Neural progenitor cell (in vitro differentiated cells): ENCODE results near the gene XRCC1. TPM values are rescaled to one million over a fixed set of nuclear protein-coding genes. Genes with fewer than 3 reads are reported as not detected.
"Not testable (repeated sequence)": the region's sequence is repeated elsewhere in the genome, so short reads cannot be mapped to it uniquely, and the experiment has no call there.

Experiments
- DNase-seq: peaks from one replicate; pipeline ENCODE4 v3.0.0-alpha.2; 2016; ENCODE audit warnings: low spot score
- H2AFZ ChIP-seq: fragments of 200-600 bp; sonication (generic); replicated peaks from 2 replicates; pipeline ENCODE4 v1.6.1; 2016; ENCODE audit warnings: antibody characterized with exemption
- H3F3A ChIP-seq: fragments of 200-600 bp; sonication (generic); 2 replicates; pipeline ENCODE4 v1.6.1; 2016; ENCODE audit warnings: antibody characterized with exemption, low read depth
- H3K27ac ChIP-seq: fragments of 200-600 bp; sonication (generic); 2 replicates; pipeline ENCODE4 v1.5.1; 2016; ENCODE audit warnings: mild to moderate bottlenecking
- H3K27me3 ChIP-seq: fragments of 200-600 bp; sonication (generic); 2 replicates; pipeline ENCODE4 v1.6.1; 2016; ENCODE audit warnings: mild to moderate bottlenecking, moderate library complexity
- H3K36me3 ChIP-seq: fragments of 200-600 bp; sonication (generic); 2 replicates; pipeline ENCODE4 v1.5.1; 2016
- H3K4me1 ChIP-seq: fragments of 200-600 bp; sonication (generic); 2 replicates; pipeline ENCODE4 v1.6.1; 2016; ENCODE audit warnings: mixed run types
- H3K4me2 ChIP-seq: fragments of 200-600 bp; sonication (generic); 2 replicates; pipeline ENCODE4 v1.6.1; 2016
- H3K4me3 ChIP-seq: fragments of 200-600 bp; sonication (generic); 2 replicates; pipeline ENCODE4 v1.5.1; 2016
- H3K79me2 ChIP-seq: fragments of 200-600 bp; sonication (generic); 2 replicates; pipeline ENCODE4 v1.6.1; 2016; ENCODE audit warnings: low read depth
- H3K9ac ChIP-seq: fragments of 200-600 bp; sonication (generic); 2 replicates; pipeline ENCODE4 v1.6.1; 2016
- H3K9me3 ChIP-seq: fragments of 200-600 bp; sonication (generic); 2 replicates; pipeline ENCODE4 v1.5.1; 2016; ENCODE audit warnings: low read depth
- H4K20me1 ChIP-seq: fragments of 200-600 bp; sonication (generic); 2 replicates; pipeline ENCODE4 v1.6.1; 2016; ENCODE audit warnings: low read depth
- H3K27ac Mint-ChIP-seq: 3 replicates; pipeline ENCODE4 v1.8.0; 2021; ENCODE audit warnings: mixed read lengths
- H3K27me3 Mint-ChIP-seq: 2 replicates; pipeline ENCODE4 v1.8.0; 2022; ENCODE audit warnings: low read depth, mild to moderate bottlenecking, inconsistent platforms, moderate library complexity, mixed read lengths; ENCODE audit not compliant: insufficient read depth
- H3K36me3 Mint-ChIP-seq: 3 replicates; pipeline ENCODE4 v1.8.0; 2021; ENCODE audit warnings: mixed read lengths
- H3K4me1 Mint-ChIP-seq: 3 replicates; pipeline ENCODE4 v1.8.0; 2021; ENCODE audit warnings: mixed read lengths
- H3K4me3 Mint-ChIP-seq: 3 replicates; pipeline ENCODE4 v1.8.0; 2021; ENCODE audit warnings: mild to moderate bottlenecking, moderate library complexity, mixed read lengths
- H3K9me3 Mint-ChIP-seq: 3 replicates; pipeline ENCODE4 v1.8.0; 2020; ENCODE audit warnings: mixed read lengths
- EZH2 ChIP-seq: fragments of 200-600 bp; sonication (generic); IDR thresholded peaks from 2 replicates; pipeline ENCODE4 v1.6.1; 2017; ENCODE audit warnings: antibody characterized with exemption, mild to moderate bottlenecking, moderate library complexity
- EZH2phosphoT487 ChIP-seq: fragments of 200-600 bp; sonication (generic); IDR thresholded peaks from 2 replicates; pipeline ENCODE4 v1.6.1; 2017; ENCODE audit warnings: antibody characterized with exemption
- total RNA-seq: library from RNA; depleted of rRNA; stranded (reverse); fragments of >200 nt; gene quantifications from 2 replicates; pipeline ENCODE4 v1.2.3, GENCODE V29; 2015; ENCODE audit warnings: low replicate concordance
- TF ChIP-seq, protein P1 (sequence below): fragments of 200-600 bp; sonication (generic); IDR thresholded peaks from 2 replicates; pipeline ENCODE4 v1.5.1; 2017; ENCODE audit warnings: antibody characterized with exemption, mild to moderate bottlenecking

XRCC1 gene
- total RNA-seq, 1 donor from 2014 or later = 33.8 TPM

DNA sequence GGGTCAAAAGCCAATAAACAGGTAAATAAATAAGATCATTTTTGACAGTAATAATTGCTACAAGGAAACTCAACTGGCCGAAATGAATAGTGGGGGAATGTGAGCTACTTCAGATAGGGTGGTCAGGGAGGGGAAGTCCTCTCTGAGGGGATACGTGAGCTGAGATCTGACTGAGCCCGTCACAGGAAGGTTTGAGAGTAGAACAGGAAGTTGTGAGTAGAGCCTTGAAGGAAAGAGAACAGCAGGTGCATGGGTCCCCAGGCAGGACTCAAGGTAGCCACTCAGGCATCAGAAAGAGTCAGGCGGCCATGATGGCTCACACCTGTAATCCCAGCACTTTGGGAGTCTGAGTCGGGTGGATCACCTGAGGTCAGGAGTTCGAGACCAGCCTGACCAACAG lies 14.4 kb upstream of the XRCC1 start:
- Mint-ChIP-seq H3K36me3 (peaks cover 25% of the 10 kb centered on the region), H3K27ac (no peak overlapping the region), H3K4me1 (peaks cover 8% of the 10 kb centered on the region), H3K9me3 (no peaks in the 10 kb centered on the region), H3K4me3 (no peak overlapping the region), H3K27me3 (peaks cover 10% of the 10 kb centered on the region)
- H3K9ac ChIP-seq = no peak overlapping the region
- peaks cover 15% of the 10 kb centered on the region for H3K79me2 ChIP-seq
- no peak overlapping the region for H3K27ac ChIP-seq
- H3F3A ChIP-seq = peaks cover 3% of the 10 kb centered on the region
- H3K4me2 ChIP-seq = no peak overlapping the region
- H3K9me3 ChIP-seq = no peaks in the 10 kb centered on the region
- TF ChIP-seq EZH2phosphoT487 = no peak
- TF ChIP-seq, protein P1, sequence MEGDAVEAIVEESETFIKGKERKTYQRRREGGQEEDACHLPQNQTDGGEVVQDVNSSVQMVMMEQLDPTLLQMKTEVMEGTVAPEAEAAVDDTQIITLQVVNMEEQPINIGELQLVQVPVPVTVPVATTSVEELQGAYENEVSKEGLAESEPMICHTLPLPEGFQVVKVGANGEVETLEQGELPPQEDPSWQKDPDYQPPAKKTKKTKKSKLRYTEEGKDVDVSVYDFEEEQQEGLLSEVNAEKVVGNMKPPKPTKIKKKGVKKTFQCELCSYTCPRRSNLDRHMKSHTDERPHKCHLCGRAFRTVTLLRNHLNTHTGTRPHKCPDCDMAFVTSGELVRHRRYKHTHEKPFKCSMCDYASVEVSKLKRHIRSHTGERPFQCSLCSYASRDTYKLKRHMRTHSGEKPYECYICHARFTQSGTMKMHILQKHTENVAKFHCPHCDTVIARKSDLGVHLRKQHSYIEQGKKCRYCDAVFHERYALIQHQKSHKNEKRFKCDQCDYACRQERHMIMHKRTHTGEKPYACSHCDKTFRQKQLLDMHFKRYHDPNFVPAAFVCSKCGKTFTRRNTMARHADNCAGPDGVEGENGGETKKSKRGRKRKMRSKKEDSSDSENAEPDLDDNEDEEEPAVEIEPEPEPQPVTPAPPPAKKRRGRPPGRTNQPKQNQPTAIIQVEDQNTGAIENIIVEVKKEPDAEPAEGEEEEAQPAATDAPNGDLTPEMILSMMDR = no peak
- TF ChIP-seq EZH2 = no peak
- no peak overlapping the region for H2AFZ ChIP-seq
- H3K27me3 ChIP-seq = no peaks in the 10 kb centered on the region
- peaks cover 21% of the 10 kb centered on the region for H4K20me1 ChIP-seq
- DNase-seq = no peak
- no peaks in the 10 kb centered on the region for H3K4me1 ChIP-seq
- no peak overlapping the region for H3K4me3 ChIP-seq
- H3K36me3 ChIP-seq = no peaks in the 10 kb centered on the region

DNA sequence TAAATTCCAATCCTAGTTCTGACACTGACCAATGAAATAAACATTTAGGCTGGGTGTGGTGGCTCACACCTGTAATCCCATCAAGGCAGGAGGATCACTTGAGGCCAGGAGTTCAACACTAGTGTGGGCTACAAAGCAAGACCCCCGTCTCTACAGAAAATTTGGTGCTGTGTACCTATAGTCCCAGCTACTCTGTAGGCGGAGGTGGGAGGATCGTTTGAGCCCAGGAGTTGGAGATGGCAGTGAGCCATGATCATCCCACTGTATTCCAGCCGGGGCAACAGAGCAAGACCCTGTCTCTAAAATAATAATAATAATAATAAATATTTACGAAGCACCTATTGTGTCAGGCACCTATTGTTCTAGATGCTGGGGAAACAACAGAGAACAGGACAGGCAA lies 13.9 kb upstream of the XRCC1 start:
- peaks cover 25% of the 10 kb centered on the region for H3K36me3 Mint-ChIP-seq
- no peak overlapping the region for H3K27ac Mint-ChIP-seq
- H3K27ac ChIP-seq = no peak overlapping the region

DNA sequence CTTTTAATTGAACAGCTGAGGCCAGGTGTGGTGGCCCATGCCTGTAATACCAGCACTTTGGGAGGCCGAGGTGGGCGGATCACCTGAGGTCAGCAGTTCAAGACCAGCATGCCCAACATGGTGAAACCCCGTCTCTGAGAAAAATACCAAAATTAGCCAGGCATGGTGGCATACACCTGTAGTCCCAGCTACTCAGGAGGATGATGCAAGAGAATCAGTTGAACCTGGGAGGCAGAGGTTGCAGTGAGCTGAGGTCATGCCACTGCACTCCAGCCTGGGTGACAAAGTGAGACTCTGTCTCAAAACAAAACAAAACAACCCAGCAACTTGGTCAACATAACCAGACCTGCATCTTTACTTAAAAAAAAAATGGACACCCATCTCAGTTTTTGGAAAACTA lies 11.7 kb upstream of the XRCC1 start:
- H3F3A ChIP-seq = peaks cover 11% of the 10 kb centered on the region
- H3K4me3 ChIP-seq, H3K9me3 Mint-ChIP-seq, H3K4me3 Mint-ChIP-seq, H3K36me3 ChIP-seq, DNase-seq, H3K4me1 Mint-ChIP-seq, H3K27me3 ChIP-seq, H3K4me1 ChIP-seq, H3K27ac ChIP-seq, H3K79me2 ChIP-seq, H3K27ac Mint-ChIP-seq, H4K20me1 ChIP-seq, H2AFZ ChIP-seq, H3K9ac ChIP-seq, H3K9me3 ChIP-seq, H3K4me2 ChIP-seq, H3K27me3 Mint-ChIP-seq: not testable (repeated sequence)
- peaks cover 16% of the 10 kb centered on the region for H3K36me3 Mint-ChIP-seq

More for the DNA sequence above, 13.9 kb upstream of the XRCC1 start:
- H3F3A ChIP-seq = peaks cover 7% of the 10 kb centered on the region
- peaks cover 11% of the 10 kb centered on the region for H3K27me3 Mint-ChIP-seq
- H3K9me3 Mint-ChIP-seq = no peaks in the 10 kb centered on the region
- peaks cover 17% of the 10 kb centered on the region for H4K20me1 ChIP-seq
- no peak overlapping the region for H3K9ac ChIP-seq
- TF ChIP-seq, protein P1 = no peak
- TF ChIP-seq EZH2 (no peak), EZH2phosphoT487 (no peak)
- H3K4me3 Mint-ChIP-seq = no peak overlapping the region
- H3K27me3 ChIP-seq = no peaks in the 10 kb centered on the region
- H3K9me3 ChIP-seq = no peaks in the 10 kb centered on the region
- H3K4me2 ChIP-seq = no peak overlapping the region
- no peaks in the 10 kb centered on the region for H3K36me3 ChIP-seq
- H3K4me3 ChIP-seq = no peak overlapping the region
- peaks cover 11% of the 10 kb centered on the region for H3K79me2 ChIP-seq
- no peak overlapping the region for H2AFZ ChIP-seq
- H3K4me1 Mint-ChIP-seq = peaks cover 8% of the 10 kb centered on the region
- H3K4me1 ChIP-seq = no peaks in the 10 kb centered on the region
- no peak for DNase-seq

DNA sequence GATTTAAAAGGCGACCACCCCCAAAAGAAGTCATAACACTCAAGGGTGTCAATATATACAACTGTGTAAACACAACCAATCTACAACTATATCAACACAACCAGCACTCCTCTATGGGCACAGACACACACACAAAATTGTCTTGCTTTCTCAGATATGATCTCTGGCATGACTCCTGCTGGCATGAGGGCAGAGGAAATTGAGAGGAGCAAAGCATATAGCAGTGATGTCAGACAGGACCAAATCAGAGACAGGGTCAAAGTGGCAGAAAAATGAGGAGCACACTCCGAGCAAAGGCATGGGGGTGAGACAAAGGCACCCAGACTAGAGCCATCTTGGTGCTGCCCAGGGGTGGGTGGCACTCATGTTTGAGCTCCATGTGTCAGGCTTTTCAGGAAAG lies 11.0 kb upstream of the XRCC1 start:
- no peaks in the 10 kb centered on the region for H3K9me3 Mint-ChIP-seq
- H3K4me1 ChIP-seq = no peaks in the 10 kb centered on the region
- H3K36me3 ChIP-seq = no peaks in the 10 kb centered on the region

More for the DNA sequence above, 11.0 kb upstream of the XRCC1 start:
- peaks cover 16% of the 10 kb centered on the region for H3K36me3 Mint-ChIP-seq
- peaks cover 7% of the 10 kb centered on the region for H3K4me1 Mint-ChIP-seq
- no peak overlapping the region for H3K4me3 Mint-ChIP-seq
- Histone ChIP-seq H3K79me2 (no peaks in the 10 kb centered on the region), H3K4me3 (no peak overlapping the region), H3K27me3 (no peaks in the 10 kb centered on the region), H4K20me1 (peaks cover 5% of the 10 kb centered on the region), H3K9ac (no peak overlapping the region), H2AFZ (no peak overlapping the region), H3F3A (peaks cover 11% of the 10 kb centered on the region), H3K4me2 (no peak overlapping the region), H3K27ac (no peak overlapping the region), H3K9me3 (no peaks in the 10 kb centered on the region)
- H3K27ac Mint-ChIP-seq = no peak overlapping the region
- no peak for DNase-seq
- TF ChIP-seq EZH2 (no peak), EZH2phosphoT487 (no peak)
- TF ChIP-seq, protein P1 = no peak
- peaks cover 4% of the 10 kb centered on the region for H3K27me3 Mint-ChIP-seq
